Activated CD8-positive, alpha-beta memory T cell treated with anti-CD3 and anti-CD28 coated beads for 48 hours (primary cell): ENCODE results near the gene SNCB.

Experiments used
- DNase-seq, 3 experiments: peaks; one replicate each; pipeline ENCODE4 v3.0.0-alpha.2; 2020; ENCODE audit warnings: low read depth in 2 of 3, low spot score in 2 of 3

Gene SNCB

DNA sequence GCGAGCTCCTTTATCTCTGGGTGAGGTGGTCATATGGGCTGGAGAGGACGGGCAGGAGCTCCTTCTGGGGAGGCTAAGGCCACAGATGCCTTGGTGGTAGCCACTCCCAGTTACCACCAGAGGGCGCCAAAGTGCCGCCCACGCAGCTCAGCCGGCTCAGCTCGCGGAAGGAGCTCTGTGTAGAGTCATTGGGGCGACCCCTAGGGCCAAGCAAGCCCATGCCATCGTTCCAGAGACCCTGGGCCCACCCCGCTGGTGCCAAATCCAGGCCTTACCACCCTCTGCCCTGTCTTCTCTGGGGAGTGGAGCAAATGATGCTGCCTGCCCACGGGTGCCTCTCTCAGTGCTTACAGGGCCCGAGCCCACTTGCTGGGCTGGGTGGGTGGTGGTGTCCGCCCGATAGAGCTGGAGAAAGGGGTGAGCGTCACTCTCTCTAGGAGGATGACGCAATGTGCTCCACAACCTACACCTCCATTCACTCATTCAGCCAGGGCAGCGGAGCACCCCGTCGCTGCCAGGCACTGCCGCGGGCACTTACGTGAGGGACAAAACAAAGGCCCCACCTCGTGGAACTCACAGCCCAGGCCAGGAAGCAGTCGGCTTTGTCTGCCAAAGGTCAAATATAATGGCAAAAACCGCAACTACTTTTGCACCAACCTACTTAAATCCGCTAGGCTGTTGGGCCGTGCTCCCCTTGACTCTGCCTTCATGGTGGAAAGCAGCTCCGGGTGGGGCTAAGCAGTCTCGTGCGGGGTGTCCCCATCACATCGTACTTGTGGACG lies 30.7 kb upstream of the SNCB start:
- DNase-seq: peak; percentile 60 to 82 (median 82)

DNA sequence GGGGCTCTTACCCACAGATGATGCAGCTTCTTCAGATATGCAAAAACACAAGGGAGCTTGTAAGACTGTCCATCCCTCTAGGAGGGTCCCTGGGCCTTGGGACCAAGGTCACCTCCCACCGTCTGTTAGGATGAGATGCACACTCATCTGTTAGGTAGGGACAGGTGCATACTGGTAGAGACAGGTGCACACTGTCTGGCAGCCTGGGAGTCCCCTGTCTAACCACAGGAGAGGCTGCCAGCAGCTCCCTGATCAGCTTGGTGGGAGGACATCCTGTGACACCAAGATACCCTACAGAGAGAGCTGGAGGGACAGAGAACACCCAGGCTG lies 30.2 kb upstream of the SNCB start:
- no peak for DNase-seq

- no peak for DNase-seq
Measured at GRCh38 chr5:176659860-176660461, 29.6 kb upstream of the SNCB start.

DNA sequence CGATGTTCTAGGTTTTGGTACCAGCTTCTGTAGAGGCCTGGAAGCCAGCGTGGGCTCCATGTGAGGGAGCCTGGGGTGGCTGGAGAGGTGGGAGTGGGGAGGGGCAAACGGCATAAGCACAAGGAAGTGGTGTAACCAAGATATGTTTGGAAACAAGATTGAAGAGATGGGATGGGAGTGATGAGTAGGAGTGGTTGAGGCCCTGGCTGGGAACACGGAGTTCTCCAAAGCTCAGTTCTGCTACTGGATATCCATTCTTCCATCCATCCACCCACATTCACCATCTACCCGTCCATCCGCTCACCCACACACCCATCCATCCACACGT lies 29.1 kb upstream of the SNCB start:
- DNase-seq: no peak

- no peak for DNase-seq
Measured at GRCh38 chr5:176658817-176659511, 28.6 kb upstream of the SNCB start.

DNA sequence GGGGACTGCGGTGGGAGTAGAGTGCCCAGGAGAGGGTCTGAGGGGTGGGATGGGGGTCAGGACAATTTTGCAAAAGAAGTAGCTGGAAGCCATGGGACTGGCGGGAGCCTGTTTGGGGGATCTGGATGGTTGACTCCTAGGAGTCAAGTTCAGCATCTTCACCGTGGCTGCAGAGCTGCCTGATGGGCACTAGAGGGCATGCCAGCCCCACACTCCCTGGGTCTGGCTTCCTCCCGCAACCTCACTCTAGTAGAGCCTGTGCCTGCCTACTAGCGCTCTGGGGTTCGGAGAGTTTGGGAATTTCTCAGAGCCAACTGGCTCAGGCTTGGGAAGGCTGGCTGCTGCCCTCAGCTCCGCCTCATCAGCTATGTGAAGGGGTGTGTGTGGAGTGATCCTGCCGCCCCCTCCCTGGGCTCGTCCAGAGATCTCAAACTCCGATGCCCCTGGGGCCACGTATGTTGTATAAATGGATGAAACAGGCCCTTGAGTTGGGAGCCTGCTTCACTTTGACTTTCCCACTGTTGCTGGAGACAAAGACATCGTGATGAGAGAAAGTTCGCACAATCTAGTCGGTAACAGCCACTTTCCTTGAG lies 27.8 kb upstream of the SNCB start:
- peak in 1 of 3 experiments; percentile 46 for DNase-seq

GRCh38 chr5:176656467-176656990 lies 26.2 kb upstream of the SNCB start:
- no peak for DNase-seq

GRCh38 chr5:176654856-176655255 lies 24.5 kb upstream of the SNCB start:
- DNase-seq: no peak

GRCh38 chr5:176653401-176654385 lies 23.4 kb upstream of the SNCB start:
- DNase-seq: peak; percentile 52 to 60 (median 58)

DNA sequence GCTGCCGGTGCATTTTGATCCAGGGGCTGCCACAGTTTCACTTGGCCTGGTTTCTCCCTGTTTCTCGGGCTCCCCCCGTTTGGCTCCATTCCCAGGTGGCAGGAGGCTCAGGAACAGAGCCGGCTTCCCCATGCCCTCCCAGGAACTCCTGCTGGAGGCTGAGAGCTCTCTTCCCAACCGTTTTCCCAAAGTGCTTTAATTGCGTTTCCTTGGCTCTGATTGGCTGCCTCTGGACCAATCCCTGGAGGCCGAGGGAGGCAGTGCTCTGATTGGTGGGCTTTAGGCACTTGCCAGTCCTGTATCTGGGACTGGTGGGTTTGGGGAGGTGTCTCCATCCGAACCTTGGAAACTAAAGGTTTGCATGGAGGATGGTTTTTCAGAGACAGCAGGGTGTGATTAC lies 21.8 kb upstream of the SNCB start:
- DNase-seq: no peak

DNA sequence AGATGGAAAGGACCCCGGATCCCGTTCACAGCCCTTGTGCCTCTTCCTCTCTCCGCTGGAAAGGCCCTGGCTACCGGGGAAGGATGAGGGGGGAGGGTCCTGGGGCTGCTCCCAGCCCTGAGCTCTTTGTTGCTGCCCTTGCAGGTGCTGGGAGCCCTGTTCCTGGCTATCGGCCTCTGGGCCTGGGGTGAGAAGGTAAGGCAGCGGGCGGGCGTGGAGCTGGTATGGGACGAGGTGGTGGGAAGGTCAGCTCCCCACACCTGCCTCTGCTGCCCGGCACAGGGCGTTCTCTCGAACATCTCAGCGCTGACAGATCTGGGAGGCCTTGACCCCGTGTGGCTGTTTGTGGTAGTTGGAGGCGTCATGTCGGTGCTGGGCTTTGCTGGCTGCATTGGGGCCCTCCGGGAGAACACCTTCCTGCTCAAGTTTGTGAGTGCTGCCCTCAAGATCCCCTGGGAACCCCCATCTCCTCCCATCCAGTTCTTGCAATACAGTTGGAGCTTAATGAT lies 21.2 kb upstream of the SNCB start:
- DNase-seq: no peak

DNA sequence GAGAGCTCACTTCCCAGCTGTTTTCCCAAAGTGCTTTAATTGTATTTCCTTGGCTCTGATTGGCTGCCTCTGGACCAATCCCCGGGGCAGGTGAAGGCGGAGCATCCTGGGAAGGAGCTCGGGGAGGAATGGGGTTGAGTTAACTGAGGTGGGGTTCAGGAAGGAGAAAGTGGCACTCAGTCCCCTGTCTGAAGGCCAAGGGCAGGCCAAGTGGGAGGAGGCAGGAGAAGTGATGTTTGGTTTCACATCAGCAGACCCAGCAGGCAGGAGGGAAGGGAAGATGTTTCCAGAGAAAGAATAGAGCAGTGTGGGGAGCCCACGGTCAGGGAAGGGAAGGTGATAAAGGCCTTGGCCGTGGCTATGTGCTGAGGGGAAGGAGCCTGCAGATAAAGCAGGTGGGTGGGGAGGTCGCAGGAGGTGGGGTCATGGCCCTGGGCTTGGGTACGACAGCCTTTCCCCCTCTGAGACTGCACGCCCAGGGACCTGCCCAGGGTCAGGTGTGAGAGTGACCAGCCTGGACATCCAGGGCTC lies 20.1 kb upstream of the SNCB start:
- DNase-seq: no peak

- no peak for DNase-seq
Measured at GRCh38 chr5:176648474-176649194, 18.3 kb upstream of the SNCB start.

DNA sequence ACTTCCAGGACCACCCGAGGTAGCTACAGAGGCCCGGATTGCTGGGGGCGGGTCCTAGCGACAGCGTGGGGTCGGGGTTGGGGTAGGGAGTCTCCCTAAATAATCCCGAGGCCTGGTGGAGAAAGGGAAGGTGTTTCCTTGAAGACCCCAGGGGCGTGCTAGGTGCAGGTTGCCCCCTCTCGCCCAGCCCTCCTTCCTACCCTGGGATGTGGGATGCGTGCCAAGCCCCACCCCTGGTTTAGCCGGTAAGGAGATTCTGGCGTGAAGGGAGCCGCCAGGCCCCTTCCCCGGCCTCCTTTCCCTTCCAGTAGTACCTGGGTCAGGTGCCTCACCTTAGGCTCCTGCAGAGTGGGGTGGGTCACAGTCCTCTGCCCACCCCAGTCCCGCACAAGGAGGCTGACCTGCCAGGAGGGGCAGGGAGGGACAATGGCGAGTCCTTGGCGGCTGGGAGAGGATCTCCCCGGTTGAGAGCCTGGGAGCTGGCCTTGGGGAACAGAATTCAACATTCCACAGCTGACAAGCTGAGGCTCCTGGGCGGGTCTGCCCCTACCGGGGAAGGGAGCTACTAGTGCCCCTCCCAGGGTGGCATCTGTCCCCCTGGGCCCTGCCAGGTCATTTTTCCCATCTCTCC lies 17.6 kb upstream of the SNCB start:
- no peak for DNase-seq

DNA sequence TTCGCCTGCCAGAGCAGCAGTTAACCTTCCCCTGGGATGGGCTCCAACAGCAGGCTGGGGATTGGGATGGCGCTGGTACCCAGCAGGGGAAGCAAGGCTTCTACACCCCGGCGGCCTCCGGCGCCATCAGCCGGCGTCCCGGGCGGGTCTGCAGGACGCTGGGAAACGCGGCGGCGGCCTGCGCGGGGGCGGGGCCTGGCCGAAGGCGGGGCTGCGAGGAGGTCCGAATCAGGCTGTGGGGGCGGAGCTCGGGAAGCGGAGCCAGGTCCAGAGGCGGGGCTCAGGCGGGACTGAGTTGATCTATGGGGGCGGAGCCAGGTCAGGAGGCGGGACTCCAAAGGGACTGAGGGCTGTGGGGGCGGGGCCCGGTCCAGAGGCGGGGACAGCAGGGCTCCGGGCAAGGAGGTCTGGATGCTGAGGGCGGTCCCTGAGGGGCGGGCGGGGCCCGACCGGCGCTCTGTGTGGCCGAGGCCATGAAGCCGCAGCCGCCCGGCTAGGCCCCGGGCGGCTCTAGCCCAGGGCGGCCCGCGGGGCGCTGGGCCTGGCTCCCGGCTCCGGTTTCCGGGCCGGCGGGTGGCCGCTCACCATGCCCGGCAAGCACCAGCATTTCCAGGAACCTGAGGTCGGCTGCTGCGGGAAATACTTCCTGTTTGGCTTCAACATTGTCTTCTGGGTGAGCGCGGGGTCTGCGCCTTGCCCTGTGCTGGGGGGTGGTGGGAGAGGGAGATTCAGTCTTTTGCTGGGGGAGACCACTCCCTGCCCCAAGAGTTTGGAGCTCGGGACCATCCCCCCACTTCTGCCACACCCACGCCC lies 16.9 kb upstream of the SNCB start, which contains the start of gene TSPAN17:
TSS of gene TSPAN17 (plus strand) at position 455 of the 813 bp plus-strand sequence. CDS start at position 587, 132 bp downstream.
- peak; percentile 97 to 98 (median 97) for DNase-seq

DNA sequence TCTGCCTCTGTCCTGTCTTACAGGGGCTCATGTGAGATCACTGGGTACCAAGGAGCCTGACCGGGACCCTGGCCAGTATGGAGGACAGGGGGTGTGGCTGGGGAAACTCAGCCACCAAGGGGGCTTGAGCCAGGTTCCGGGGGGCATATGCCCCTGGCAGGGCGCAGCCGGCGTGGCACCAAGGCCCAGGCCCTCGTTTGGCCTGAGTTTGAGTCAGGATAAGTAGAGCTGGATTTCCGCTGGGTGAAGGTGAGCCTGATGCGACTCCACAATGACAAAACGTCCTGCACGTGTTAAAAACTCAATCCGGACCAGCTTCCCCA lies 16.3 kb upstream of the SNCB start:
- no peak for DNase-seq

DNA sequence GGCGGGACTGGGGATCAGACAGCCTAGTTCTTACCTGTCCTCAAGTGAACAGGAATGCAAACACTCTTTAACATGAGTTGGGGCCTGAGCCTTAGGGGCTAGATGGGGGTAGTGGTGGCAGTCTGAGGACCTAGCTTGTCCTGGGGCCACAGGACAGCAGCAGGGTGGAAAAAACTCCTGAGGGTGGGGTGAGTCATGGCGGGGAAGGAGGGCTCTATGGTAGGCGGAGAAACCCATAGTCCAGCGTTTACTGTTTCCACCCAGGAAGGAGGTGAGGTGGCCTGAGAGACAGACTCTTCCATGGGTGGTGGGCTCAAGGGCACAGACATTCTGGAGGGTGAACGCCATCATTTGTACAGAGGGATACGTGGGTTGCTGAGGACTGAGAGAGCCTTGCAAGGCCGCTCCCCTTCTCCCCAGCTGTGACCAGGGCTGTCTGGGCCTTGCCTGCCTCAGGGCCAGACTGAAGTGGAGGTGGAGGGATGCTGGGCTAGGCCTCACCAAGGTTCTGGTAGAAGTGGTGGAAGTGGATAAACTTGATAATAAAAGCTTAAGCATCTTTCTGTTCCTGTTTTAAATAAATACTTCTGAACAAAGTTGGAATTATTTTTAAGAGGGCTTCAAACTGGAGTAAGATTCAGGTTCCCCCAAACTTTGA lies 15.8 kb upstream of the SNCB start:
- DNase-seq: no peak
